Inflammatory macrophage treated with lipopolysaccharide for 4 hours (primary cell): Measurements from ENCODE around the gene SLC35D2.

Experiments
- DNase-seq: peaks from one replicate; pipeline ENCODE4 v3.0.0-alpha.2; 2020

The SLC35D2 gene

GRCh38 chr9:96383165-96383942 is at the start of gene SLC35D2:
Gene SLC35D2 (minus strand): TSS chr9:96383711. CDS start chr9:96383634, 77 bp downstream.
- DNase-seq: peak; percentile 57

- no peak for DNase-seq
Measured at GRCh38 chr9:96430377-96430776, 46.9 kb upstream of the SLC35D2 start.

- no peak for DNase-seq
Measured at GRCh38 chr9:96429732-96430131, 46.2 kb upstream of the SLC35D2 start.

GRCh38 chr9:96425500-96426169 is 42.1 kb upstream of the SLC35D2 start:
- no peak for DNase-seq

GRCh38 chr9:96423985-96424336 is 40.5 kb upstream of the SLC35D2 start:
- no peak for DNase-seq

GRCh38 chr9:96423322-96423984 is 39.9 kb upstream of the SLC35D2 start:
- DNase-seq: no peak

GRCh38 chr9:96420468-96421219 is 37.1 kb upstream of the SLC35D2 start:
- DNase-seq: peak; percentile 59

GRCh38 chr9:96419691-96419969 is 36.1 kb upstream of the SLC35D2 start:
- no peak for DNase-seq

- peak; percentile 76 for DNase-seq
Measured at GRCh38 chr9:96418920-96419690, 35.6 kb upstream of the SLC35D2 start.

- DNase-seq: peak; percentile 97
Measured at GRCh38 chr9:96418083-96418919, 34.8 kb upstream of the SLC35D2 start, which contains the start of gene ZNF367. Gene ZNF367 (minus strand): TSS chr9:96418370. CDS start chr9:96418032, 338 bp downstream.

- no peak for DNase-seq
Measured at GRCh38 chr9:96417661-96418082, 34.2 kb upstream of the SLC35D2 start.

GRCh38 chr9:96417051-96417586 is 33.6 kb upstream of the SLC35D2 start:
- DNase-seq: peak; percentile 79

- peak; percentile 70 for DNase-seq
Measured at GRCh38 chr9:96413302-96414221, 30.1 kb upstream of the SLC35D2 start.

- DNase-seq: no peak
Measured at GRCh38 chr9:96412174-96412913, 28.8 kb upstream of the SLC35D2 start.

GRCh38 chr9:96411129-96411838 is 27.8 kb upstream of the SLC35D2 start:
- no peak for DNase-seq

GRCh38 chr9:96408409-96409280 is 25.1 kb upstream of the SLC35D2 start:
- no peak for DNase-seq

GRCh38 chr9:96400132-96400910 is 16.8 kb upstream of the SLC35D2 start:
- no peak for DNase-seq
